Stomach (tissue), 4 donors: Measurements from ENCODE around the gene ZNF581.

Experiments
- CTCF ChIP-seq, 7 experiments: fragments of 450-650 bp in 4 of 7; fragments of 200-600 bp in 3 of 7; sonication (generic) in 3 of 7; IDR thresholded peaks; one replicate each; pipeline ENCODE4 v1.5.1; 2016 to 2019; ENCODE audit warnings: antibody characterized with exemption in 7 of 7, control low read depth in 2 of 7, mild to moderate bottlenecking in 1 of 7
- EP300 ChIP-seq: sonication (generic); formaldehyde crosslinking; IDR thresholded peaks from one replicate; pipeline ENCODE4 v1.6.1; 2017; ENCODE audit warnings: antibody characterized with exemption
- POLR2A ChIP-seq, 4 donors: fragments of 450-650 bp; IDR thresholded peaks; one replicate each; pipeline ENCODE4 v1.6.1; 2016; ENCODE audit warnings: antibody characterized with exemption in 4 of 4, control low read depth in 2 of 4, mild to moderate bottlenecking in 1 of 4, moderate library complexity in 1 of 4

GRCh38 chr19:55666343-55667005, 23.0 kb downstream of the ZNF581 start:
- no peak for TF ChIP-seq CTCF (IDR thresholded peaks at IDR 0.05)
- no peak for TF ChIP-seq POLR2A (IDR thresholded peaks at IDR 0.05)
- TF ChIP-seq EP300: no peak
